Spleen (tissue), 11 donors: ENCODE data around the gene CUX1. TPM values are rescaled to one million over a fixed set of nuclear protein-coding genes. Genes with fewer than 3 reads are reported as not detected.

ENCODE experiments used
- DNase-seq: peaks from one replicate; pipeline ENCODE4 v3.0.0-alpha.2; 2020
- H3K27ac ChIP-seq, 8 donors: fragments of 200-600 bp; sonication (generic) in 7 of 8; 1 replicate in 4 of 8; 2 replicates in 4 of 8; pipeline versions ENCODE4 v1.5.0 to v1.8.0; 2016 to 2021; ENCODE audit warnings: inconsistent platforms in 4 of 8, mild to moderate bottlenecking in 4 of 8, moderate library complexity in 1 of 8
- H3K27me3 ChIP-seq, 7 donors: fragments of 200-600 bp; sonication (generic) in 6 of 7; replicated peaks in 1 of 7; 1 replicate in 4 of 7; 2 replicates in 3 of 7; pipeline versions ENCODE4 v1.5.0 to v1.8.0; 2016 to 2021; ENCODE audit warnings: inconsistent platforms in 3 of 7, mild to moderate bottlenecking in 1 of 7
- H3K36me3 ChIP-seq, 6 donors: fragments of 200-600 bp; sonication (generic) in 5 of 6; 1 replicate in 4 of 6; 2 replicates in 2 of 6; pipeline versions ENCODE4 v1.5.0 to v1.8.0; 2016 to 2021; ENCODE audit warnings: inconsistent platforms in 2 of 6
- H3K4me1 ChIP-seq, 6 donors: fragments of 200-600 bp; sonication (generic) in 5 of 6; 1 replicate in 3 of 6; 2 replicates in 3 of 6; pipeline versions ENCODE4 v1.5.0 to v1.8.0; 2016 to 2021; ENCODE audit warnings: inconsistent platforms in 3 of 6
- H3K4me3 ChIP-seq, 8 donors: fragments of 200-600 bp; sonication (generic) in 7 of 8; 1 replicate in 4 of 8; 2 replicates in 4 of 8; pipeline versions ENCODE4 v1.5.0 to v1.8.0; 2016 to 2021; ENCODE audit warnings: inconsistent platforms in 4 of 8, mild to moderate bottlenecking in 4 of 8, moderate library complexity in 2 of 8
- H3K9me3 ChIP-seq, 8 donors: fragments of 200-600 bp; sonication (generic) in 7 of 8; 1 replicate in 4 of 8; 2 replicates in 4 of 8; pipeline versions ENCODE4 v1.5.0 to v1.8.0; 2016 to 2021; ENCODE audit warnings: inconsistent platforms in 4 of 8
- CTCF ChIP-seq, 11 experiments: fragments of 200-600 bp in 7 of 11; fragments of 450-650 bp in 4 of 11; sonication (generic) in 4 of 11; IDR thresholded peaks in 8 of 11; conservative IDR thresholded peaks in 3 of 11; 1 replicate in 7 of 11; 2 replicates in 4 of 11; pipeline versions ENCODE4 v1.4.0 to v1.8.0; 2016 to 2021; ENCODE audit warnings: antibody characterized with exemption in 11 of 11, inconsistent platforms in 4 of 11, mild to moderate bottlenecking in 1 of 11
- POLR2A ChIP-seq, 3 donors: fragments of 450-650 bp; IDR thresholded peaks; one replicate each; pipeline ENCODE4 v1.5.1; 2017; ENCODE audit warnings: antibody characterized with exemption in 3 of 3, mild to moderate bottlenecking in 1 of 3
- POLR2AphosphoS5 ChIP-seq, 3 donors: sonication (generic); formaldehyde crosslinking; IDR thresholded peaks; one replicate each; pipeline ENCODE4 v1.5.1; 2017; ENCODE audit warnings: antibody characterized with exemption in 3 of 3
- WGBS, 5 donors: extraction: QIAGEN DNeasy Blood & Tissue Kit in 3 of 5; methylation state at CpG; one replicate each; pipeline versions ENCODE4 v1.1.5 to v1.1.7; 2013 to 2018; 5-methylcytosine and 5-hydroxymethylcytosine counted together
- intact Hi-C: fragments of 100-400 bp; cut with DNase I; formaldehyde crosslinking; loops from one replicate; pipeline ENCODE4 v1.15.0; 2023; ENCODE audit warnings: low total_unique reads
- polyA plus RNA-seq, 3 donors: library from polyadenylated mRNA; stranded (reverse); fragments of 200-250 nt; gene quantifications; one replicate each; pipeline ENCODE4 v1.2.1, GENCODE V29; 2013
- total RNA-seq, 7 donors: library from RNA; depleted of rRNA in 3 of 7; stranded (reverse); fragments of >200 nt in 3 of 7; fragmentation: NEBNext Ultra II Directional in 4 of 7; extraction: Animal tissue kit (Norgen Biotek cat#: 25700) in 4 of 7; gene quantifications; one replicate each; pipeline versions ENCODE4 v1.1.0 to v1.2.1, GENCODE V29; 2016 to 2021
- donor health status: healthy with polysubstance abuse.
- donor health status: DM: no; HTN: no; CAD: no; lungs with moderate emphysema.
- donor health status: DM: no; HTN: no; CAD: no.
- donor health status: Bipolar disorder and iron deficiency.
- donor health status: healthy.
- donor health status: DM: no; HTN: no; CAD: no.
- donor health status: DM: yes; HTN: yes; CAD: no.

The CUX1 gene
- total and polyA plus RNA-seq, 10 donors: 9.1 to 95.8 (median 61.9) TPM

GRCh38 chr7:102081244-102081627 is 263.8 kb downstream of the CUX1 start:
- TF ChIP-seq POLR2A (IDR thresholded peaks at IDR 0.05): no peak
- TF ChIP-seq POLR2AphosphoS5 (IDR thresholded peaks at IDR 0.05): no peak
- TF ChIP-seq CTCF (IDR thresholded peaks at IDR 0.05 in 8 of 11, conservative IDR thresholded peaks at IDR 0.05 in 3 of 11): no peak
- H3K4me3 ChIP-seq: no peak overlapping the region
- no peak overlapping the region for H3K27ac ChIP-seq
- H3K9me3 ChIP-seq: peaks cover 0 to 36% (median 12%) of the 10 kb centered on the region in 8 donors
- H3K36me3 ChIP-seq: peaks cover 0 to 51% (median 6%) of the 10 kb centered on the region in 6 donors
- no peaks in the 10 kb centered on the region for H3K27me3 ChIP-seq
- no peak for DNase-seq
- intact Hi-C loops: no loop called here
- H3K4me1 ChIP-seq: peaks cover 0 to 6% (median 0%) of the 10 kb centered on the region in 6 donors
- 87 to 95% (median 89%) methylated on average over 9 of the region's 9 CpGs for WGBS, 5 donors

GRCh38 chr7:102082693-102083368 is 265.4 kb downstream of the CUX1 start:
- intact Hi-C loops: no loop called here

GRCh38 chr7:102085218-102085772 is 267.9 kb downstream of the CUX1 start:
- no peak overlapping the region for H3K4me3 ChIP-seq
- intact Hi-C loops: no loop called here
- peaks cover 0 to 59% (median 29%) of the 10 kb centered on the region in 8 donors for H3K9me3 ChIP-seq
- WGBS, 5 donors: 81 to 94% (median 85%) methylated on average over 5 of the region's 5 CpGs
- H3K27ac ChIP-seq: no peak overlapping the region
- H3K4me1 ChIP-seq: peaks cover 0 to 5% (median 0%) of the 10 kb centered on the region in 6 donors
- peaks cover 0 to 26% (median 6%) of the 10 kb centered on the region in 6 donors for H3K36me3 ChIP-seq
- H3K27me3 ChIP-seq: no peaks in the 10 kb centered on the region
- DNase-seq: no peak
- no peak for TF ChIP-seq POLR2AphosphoS5 (IDR thresholded peaks at IDR 0.05)
- TF ChIP-seq CTCF (IDR thresholded peaks at IDR 0.05 in 8 of 11, conservative IDR thresholded peaks at IDR 0.05 in 3 of 11): no peak
- TF ChIP-seq POLR2A (IDR thresholded peaks at IDR 0.05): no peak

More at GRCh38 chr7:102082693-102083368, 265.4 kb downstream of the CUX1 start:
- H3K27ac ChIP-seq: no peak overlapping the region
- DNase-seq: no peak
- WGBS, 5 donors: 83 to 97% (median 94%) methylated on average over 5 of the region's 5 CpGs
- peaks cover 0 to 46% (median 6%) of the 10 kb centered on the region in 6 donors for H3K36me3 ChIP-seq
- H3K4me1 ChIP-seq: no peaks in the 10 kb centered on the region
- no peak overlapping the region for H3K4me3 ChIP-seq
- TF ChIP-seq CTCF (IDR thresholded peaks at IDR 0.05 in 8 of 11, conservative IDR thresholded peaks at IDR 0.05 in 3 of 11): no peak
- no peaks in the 10 kb centered on the region for H3K27me3 ChIP-seq
- H3K9me3 ChIP-seq: peaks cover 0 to 38% (median 12%) of the 10 kb centered on the region in 8 donors
